ENCODE data around the gene CCL5. TPM values are rescaled to one million over a fixed set of nuclear protein-coding genes. Genes with fewer than 3 reads are reported as not detected.

Gene CCL5
- total and polyA plus RNA-seq, 10 of the 15 experiments (the other 5 are each of a cell fraction or from before 2014, with no cell fraction given): 45.7 to 186 (median 90.8) TPM

GRCh38 chr17:35890774-35891155 is 10.6 kb upstream of the CCL5 start (continued):
- TF ChIP-seq RCOR1 (conservative IDR thresholded peaks at IDR 0.05; ENCODE audit: low read depth, low read length) (no peak), USF1 (IDR thresholded peaks at IDR 0.05; ENCODE audit: borderline replicate concordance, extremely low read length, insufficient read depth, low read depth, low read length) (no peak), CBX5 (IDR thresholded peaks at IDR 0.05; ENCODE audit: low read depth) (no peak), POLR2A (IDR thresholded peaks at IDR 0.05; ENCODE audit: low read depth, low read length) (no peak), RUNX3 (IDR thresholded peaks at IDR 0.05; ENCODE audit: low read length) (peak; percentile 80), TCF7 (IDR thresholded peaks at IDR 0.05; ENCODE audit: borderline replicate concordance) (no peak), HDAC6 (IDR thresholded peaks at IDR 0.05; ENCODE audit: unreplicated experiment) (no peak), CHD4 (IDR thresholded peaks at IDR 0.05) (no peak), JUND (IDR thresholded peaks at IDR 0.05; ENCODE audit: low read depth, low read length) (no peak), CHD2 (IDR thresholded peaks at IDR 0.05; ENCODE audit: borderline replicate concordance, low read depth, low read length) (peak; percentile 65), NFYA (IDR thresholded peaks at IDR 0.05; ENCODE audit: borderline replicate concordance, low read depth, low read length) (no peak), ATF3 (IDR thresholded peaks at IDR 0.05; ENCODE audit: borderline replicate concordance, extremely low read depth, low read depth, low read length) (no peak), TCF12 (IDR thresholded peaks at IDR 0.05; ENCODE audit: low read depth, low read length) (peak; percentile 80; the same call in 1 of the 2 replicates), YBX1 (IDR thresholded peaks at IDR 0.05) (no peak), FOS (IDR thresholded peaks at IDR 0.05; ENCODE audit: borderline replicate concordance, extremely low read depth, insufficient read length) (no peak), ZSCAN29 (IDR thresholded peaks at IDR 0.05) (no peak), CREM (IDR thresholded peaks at IDR 0.05; ENCODE audit: low read depth) (no peak), E2F8 (IDR thresholded peaks at IDR 0.05; ENCODE audit: low read depth, partially characterized antibody) (no peak), CUX1 (IDR thresholded peaks at IDR 0.05; ENCODE audit: insufficient replicate concordance, low read depth, low read length) (no peak), PAX8 (IDR thresholded peaks at IDR 0.05) (no peak), SIX5 (IDR thresholded peaks at IDR 0.05; ENCODE audit: low read depth, low read length, severe bottlenecking) (no peak), BACH1 (IDR thresholded peaks at IDR 0.05; ENCODE audit: borderline replicate concordance) (peak; percentile 72; the same call in 1 of the 2 replicates)

All from GM12878 (cell line).